ENCODE measurements around the gene DDX39A. TPM values are rescaled to one million over a fixed set of nuclear protein-coding genes. Genes with fewer than 3 reads are reported as not detected.
"Not testable (repeated sequence)": the region's sequence is repeated elsewhere in the genome, so short reads cannot be mapped to it uniquely, and the experiment has no call there.

Gene DDX39A
- polyA plus RNA-seq, 2 of the 4 experiments (the other 2 are of a cell fraction): 59.0 to 118 TPM

GRCh38 chr19:14367016-14367415 lies 52.1 kb downstream of the DDX39A start:
- TF ChIP-seq HDAC2 (IDR thresholded peaks at IDR 0.05) (no peak), HOXB13 (CRISPR knock-in tag; IDR thresholded peaks at IDR 0.05; ENCODE audit: low read depth) (no peak), HOXB5 (CRISPR knock-in tag; IDR thresholded peaks at IDR 0.05) (no peak), ATOH8 (CRISPR knock-in tag; IDR thresholded peaks at IDR 0.05; ENCODE audit: low read depth) (no peak)

GRCh38 chr19:14366529-14366928 lies 52.6 kb downstream of the DDX39A start:
- DNase-seq (ENCODE audit: low read depth in 1 of 2, low spot score in 1 of 2) (peak in 1 of 2 experiments; percentile 84), ATAC-seq (peak in 1 of 2 experiments; percentile 54; a peak in 3 of 6 replicates), FAIRE-seq (no peak)
- H3K4me3 ChIP-seq: no peak overlapping the region
- ChIA-PET POLR2A (no interaction called here), CTCF (interaction anchor here (0.5 to 2.0 kb wide), 7 partner anchors 9 to 288 kb away, joined by 3 to 12 read pairs (median 4); partner anchors contain the start of gene ASF1B)
- H3K9me3 ChIP-seq: no peaks in the 10 kb centered on the region
- 0 out of 2 replicates have a peak, but pooled peaks have one; percentile 41 for TF ChIP-seq NPAS2 (CRISPR knock-in tag; IDR thresholded peaks at IDR 0.05; ENCODE audit: borderline replicate concordance)
- no peak for TF ChIP-seq CEBPB (IDR thresholded peaks at IDR 0.05)
- no peak for TF ChIP-seq HDAC2 (IDR thresholded peaks at IDR 0.05)
- TF ChIP-seq USF2 (IDR thresholded peaks at IDR 0.05): peak; percentile 87
- peaks cover 13% of the 10 kb centered on the region; the same call in 1 of the 3 replicates for H3K4me1 ChIP-seq
- 15% methylated on average over 2 of the region's 3 CpGs for WGBS (ENCODE audit: missing lambda C conversion rate)
- H3K27ac ChIP-seq: no peak overlapping the region
- no peak overlapping the region for H3K4me2 ChIP-seq

More at GRCh38 chr19:14367016-14367415, 52.1 kb downstream of the DDX39A start:
- ATAC-seq (no peak), FAIRE-seq (no peak), DNase-seq (ENCODE audit: low read depth in 1 of 2, low spot score in 1 of 2) (no peak)
- WGBS (ENCODE audit: missing lambda C conversion rate): 91% methylated on average over 10 of the region's 10 CpGs
- ChIA-PET CTCF (interaction anchor here (0.5 to 1.5 kb wide), 4 partner anchors 9 to 288 kb away, joined by 3 to 5 read pairs (median 4); partner anchors contain the start of gene ASF1B), POLR2A (no interaction called here)
- H3K27ac ChIP-seq: no peak overlapping the region
- no peaks in the 10 kb centered on the region for H3K9me3 ChIP-seq
- no peak overlapping the region for H3K4me2 ChIP-seq
- peaks cover 11% of the 10 kb centered on the region; the same call in 1 of the 3 replicates for H3K4me1 ChIP-seq
- no peak overlapping the region for H3K4me3 ChIP-seq

GRCh38 chr19:14364098-14364443 lies 55.1 kb downstream of the DDX39A start:
- Histone ChIP-seq H3K4me2 (peak overlapping the region; percentile 96), H3K27ac (peak overlapping the region; percentile 97 to 98), H3K4me1 (peaks cover 13% of the 10 kb centered on the region; the same call in 1 of the 3 replicates), H3K4me3 (peak overlapping the region; percentile 64)
- ATAC-seq; FAIRE-seq; DNase-seq (ENCODE audit: low read depth in 1 of 2, low spot score in 1 of 2); H3K9me3 ChIP-seq: not testable (repeated sequence)
- ChIA-PET CTCF (interaction anchor here (0.5 to 2.1 kb wide), 7 partner anchors 15 to 216 kb away, joined by 3 to 12 read pairs (median 5); no protein-coding TSS in a partner anchor), POLR2A (interaction anchor here (0.6 kb wide), 1 partner anchor 10 kb away, joined by 3 read pairs; no protein-coding TSS in a partner anchor)
- 76% methylated on average over 9 of the region's 9 CpGs for WGBS (ENCODE audit: missing lambda C conversion rate)

- peaks cover 13% of the 10 kb centered on the region; the same call in 1 of the 3 replicates for H3K4me1 ChIP-seq
- 14% methylated on average over 19 of the region's 35 CpGs for WGBS (ENCODE audit: missing lambda C conversion rate)
- H3K9me3 ChIP-seq: no peaks in the 10 kb centered on the region
- TF ChIP-seq SMC3 (IDR thresholded peaks at IDR 0.05) (no peak), NFE2L2 (conservative IDR thresholded peaks at IDR 0.05; ENCODE audit: low read length) (no peak), POLR2A (IDR thresholded peaks at IDR 0.05; ENCODE audit: low read length) (peak; percentile 49), JUN (IDR thresholded peaks at IDR 0.05) (0 out of 5 replicates have a peak, but pooled peaks of 1 of the 2 experiments have one; percentile 42), RCOR1 (IDR thresholded peaks at IDR 0.05; ENCODE audit: low read depth, low read length) (no peak), MAX (IDR thresholded peaks at IDR 0.05) (peak; percentile 46; the same call in 1 of the 2 replicates)
- peak; percentile 93 to 94 for ATAC-seq
- ChIA-PET POLR2A (interaction anchor here (0.6 to 0.7 kb wide), 2 partner anchors 10 to 41 kb away, joined by 3 read pairs; no protein-coding TSS in a partner anchor), CTCF (interaction anchor here (0.5 to 2.1 kb wide), 8 partner anchors 15 to 215 kb away, joined by 3 to 12 read pairs (median 4); no protein-coding TSS in a partner anchor)
- peak overlapping the region; percentile 96 for H3K4me2 ChIP-seq
- H3K4me3 ChIP-seq: peak overlapping the region; percentile 64
- peak; percentile 52 to 87 for DNase-seq (ENCODE audit: low read depth in 1 of 2, low spot score in 1 of 2)
- H3K27ac ChIP-seq: peak overlapping the region; percentile 97 to 98
- no peak for FAIRE-seq
These were observed 55.7 kb downstream of the DDX39A start for GRCh38 chr19:14363183-14364097.
